Neural cell (in vitro differentiated cells): ENCODE results near the gene ARPC4.
"Not testable (repeated sequence)": the region's sequence is repeated elsewhere in the genome, so short reads cannot be mapped to it uniquely, and the experiment has no call there.

Source experiments
- EP300 ChIP-seq: fragments of 450-650 bp; conservative IDR thresholded peaks from 2 replicates; pipeline ENCODE4 v1.6.1; 2014; ENCODE audit warnings: antibody characterized with exemption, mild to moderate bottlenecking, moderate library complexity; ENCODE audit not compliant: poor library complexity, severe bottlenecking
- EZH2 ChIP-seq: fragments of 200-600, 300-800 bp; shearing (Covaris generic), sonication (generic); IDR thresholded peaks from 2 replicates; pipeline ENCODE4 v1.6.1; 2014; ENCODE audit warnings: antibody characterized with exemption, low read length, borderline replicate concordance, mild to moderate bottlenecking; ENCODE audit not compliant: insufficient read depth, poor library complexity, severe bottlenecking
- MXI1 ChIP-seq: fragments of 450-650 bp; conservative IDR thresholded peaks from 2 replicates; pipeline ENCODE4 v1.6.1; 2014; ENCODE audit warnings: antibody characterized with exemption, mild to moderate bottlenecking; ENCODE audit not compliant: poor library complexity, severe bottlenecking
- POLR2AphosphoS5 ChIP-seq: IDR thresholded peaks from 2 replicates; pipeline ENCODE4 v1.6.1; 2012
- SMC3 ChIP-seq: fragments of 450-650 bp; conservative IDR thresholded peaks from 2 replicates; pipeline ENCODE4 v1.6.1; 2014; ENCODE audit warnings: antibody characterized with exemption, mild to moderate bottlenecking, moderate library complexity; ENCODE audit not compliant: poor library complexity
- TAF1 ChIP-seq: IDR thresholded peaks from 2 replicates; pipeline ENCODE4 v1.6.1; 2012; ENCODE audit warnings: low read depth
- TF ChIP-seq, protein P1 (sequence below): fragments of 450-650 bp; IDR thresholded peaks from 2 replicates; pipeline ENCODE4 v1.5.1; 2014; ENCODE audit warnings: antibody characterized with exemption, mild to moderate bottlenecking, moderate library complexity; ENCODE audit not compliant: poor library complexity, severe bottlenecking

DNA sequence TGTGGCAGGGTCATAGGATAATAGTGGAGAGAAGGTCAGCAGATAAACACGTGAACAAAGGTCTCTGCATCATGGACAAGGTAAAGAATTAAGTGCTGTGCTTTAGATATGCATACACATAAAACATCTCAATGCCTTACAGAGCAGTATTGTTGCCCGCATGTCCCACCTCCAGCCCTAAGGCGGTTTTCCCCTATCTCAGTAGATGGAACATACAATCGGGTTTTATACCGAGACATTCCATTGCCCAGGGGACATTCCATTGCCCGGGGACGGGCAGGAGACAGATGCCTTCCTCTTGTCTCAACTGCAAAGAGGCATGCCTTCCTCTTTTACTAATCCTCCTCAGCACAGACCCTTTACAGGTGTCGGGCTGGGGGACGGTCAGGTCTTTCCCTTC, 55.0 kb downstream of the ARPC4 start:
- not testable (repeated sequence) for TF ChIP-seq EP300, TAF1, EZH2, SMC3, MXI1, POLR2AphosphoS5
- TF ChIP-seq, protein P1, sequence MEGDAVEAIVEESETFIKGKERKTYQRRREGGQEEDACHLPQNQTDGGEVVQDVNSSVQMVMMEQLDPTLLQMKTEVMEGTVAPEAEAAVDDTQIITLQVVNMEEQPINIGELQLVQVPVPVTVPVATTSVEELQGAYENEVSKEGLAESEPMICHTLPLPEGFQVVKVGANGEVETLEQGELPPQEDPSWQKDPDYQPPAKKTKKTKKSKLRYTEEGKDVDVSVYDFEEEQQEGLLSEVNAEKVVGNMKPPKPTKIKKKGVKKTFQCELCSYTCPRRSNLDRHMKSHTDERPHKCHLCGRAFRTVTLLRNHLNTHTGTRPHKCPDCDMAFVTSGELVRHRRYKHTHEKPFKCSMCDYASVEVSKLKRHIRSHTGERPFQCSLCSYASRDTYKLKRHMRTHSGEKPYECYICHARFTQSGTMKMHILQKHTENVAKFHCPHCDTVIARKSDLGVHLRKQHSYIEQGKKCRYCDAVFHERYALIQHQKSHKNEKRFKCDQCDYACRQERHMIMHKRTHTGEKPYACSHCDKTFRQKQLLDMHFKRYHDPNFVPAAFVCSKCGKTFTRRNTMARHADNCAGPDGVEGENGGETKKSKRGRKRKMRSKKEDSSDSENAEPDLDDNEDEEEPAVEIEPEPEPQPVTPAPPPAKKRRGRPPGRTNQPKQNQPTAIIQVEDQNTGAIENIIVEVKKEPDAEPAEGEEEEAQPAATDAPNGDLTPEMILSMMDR, result not testable (repeated sequence)
